SK-N-SH treated with all-trans-retinoic acid at 6 μM for 48 hours (cell line): Measurements from ENCODE around the gene PLD3.

Experiments
- ATAC-seq: fragments of 200-7000 bp; cut with Tn5 transposase; 3 replicates; pipeline ENCODE4 v1.9.1; 2020; ENCODE audit warnings: mild to moderate bottlenecking, moderate library complexity
- ARNTL ChIP-seq: fragments of 450-650 bp; formaldehyde crosslinking; IDR thresholded peaks from 2 replicates; pipeline ENCODE4 v1.5.0; 2020; ENCODE audit warnings: low read depth, mild to moderate bottlenecking, moderate library complexity, borderline replicate concordance
- BACH2 ChIP-seq: fragments of 250-450 bp; sonication (Bioruptor Pico); IDR thresholded peaks from 2 replicates; pipeline ENCODE4 v1.9.0; 2021; ENCODE audit warnings: mild to moderate bottlenecking, borderline replicate concordance
- CSDC2 ChIP-seq: fragments of 250-450 bp; sonication (Bioruptor Pico); IDR thresholded peaks from 2 replicates; pipeline ENCODE4 v1.5.0; 2020; ENCODE audit warnings: mild to moderate bottlenecking, moderate library complexity
- ESRRG ChIP-seq: fragments of 250-450 bp; sonication (Bioruptor Pico); IDR thresholded peaks from 2 replicates; pipeline ENCODE4 v1.6.1; 2021; ENCODE audit warnings: mild to moderate bottlenecking
- GLIS3 ChIP-seq: fragments of 250-450 bp; sonication (Bioruptor Pico); IDR thresholded peaks from 2 replicates; pipeline ENCODE4 v1.5.0; 2020; ENCODE audit warnings: mild to moderate bottlenecking, moderate library complexity
- ISL1 ChIP-seq: fragments of 250-450 bp; sonication (Bioruptor Pico); IDR thresholded peaks from 2 replicates; pipeline ENCODE4 v2.1.2; 2022; ENCODE audit warnings: mild to moderate bottlenecking, moderate library complexity
- OSR1 ChIP-seq: fragments of 250-450 bp; sonication (Bioruptor Pico); IDR thresholded peaks from 2 replicates; pipeline ENCODE4 v1.8.0; 2022; ENCODE audit warnings: moderate library complexity, mild to moderate bottlenecking, inconsistent platforms
- PPARA ChIP-seq: fragments of 250-450 bp; sonication (Bioruptor Pico); IDR thresholded peaks from 2 replicates; pipeline ENCODE4 v1.5.0; 2020; ENCODE audit warnings: mild to moderate bottlenecking, borderline replicate concordance
- SNAI2 ChIP-seq: fragments of 250-450 bp; sonication (Bioruptor Pico); IDR thresholded peaks from 2 replicates; pipeline ENCODE4 v1.5.0; 2020; ENCODE audit warnings: mild to moderate bottlenecking, moderate library complexity
- TCF4 ChIP-seq: fragments of 250-450 bp; sonication (Bioruptor Pico); IDR thresholded peaks from 2 replicates; pipeline ENCODE4 v1.8.0; 2021; ENCODE audit warnings: mild to moderate bottlenecking, moderate library complexity, borderline replicate concordance
- ZC3H10 ChIP-seq: fragments of 250-450 bp; sonication (Bioruptor Pico); IDR thresholded peaks from 2 replicates; pipeline ENCODE4 v1.5.1; 2021; ENCODE audit warnings: mild to moderate bottlenecking, moderate library complexity
- ZFP3 ChIP-seq: fragments of 250-450 bp; sonication (Bioruptor Pico); IDR thresholded peaks from 2 replicates; pipeline ENCODE4 v1.5.0; 2020; ENCODE audit warnings: mild to moderate bottlenecking, moderate library complexity
- ZFP30 ChIP-seq: fragments of 450-650 bp; formaldehyde crosslinking; IDR thresholded peaks from 2 replicates; pipeline ENCODE4 v1.5.0; 2022; ENCODE audit warnings: mild to moderate bottlenecking, moderate library complexity
- ZNF565 ChIP-seq: fragments of 450-650 bp; formaldehyde crosslinking; conservative IDR thresholded peaks from 2 replicates; pipeline ENCODE4 v1.5.0; 2020; ENCODE audit warnings: low read depth, mild to moderate bottlenecking, moderate library complexity
- ZNF70 ChIP-seq: fragments of 450-650 bp; formaldehyde crosslinking; IDR thresholded peaks from 2 replicates; pipeline ENCODE4 v1.5.0; 2020; ENCODE audit warnings: mild to moderate bottlenecking, moderate library complexity
- ZNF8 ChIP-seq: fragments of 450-650 bp; formaldehyde crosslinking; IDR thresholded peaks from 2 replicates; pipeline ENCODE4 v1.5.0; 2020; ENCODE audit warnings: mild to moderate bottlenecking, moderate library complexity
- TF ChIP-seq, protein P1 (sequence below): fragments of 250-450 bp; sonication (Bioruptor Pico); IDR thresholded peaks from 2 replicates; pipeline ENCODE4 v1.5.1; 2020; ENCODE audit warnings: low read depth, mild to moderate bottlenecking, moderate library complexity
- TF ChIP-seq, protein P2 (sequence below): fragments of 250-450 bp; sonication (Bioruptor Pico); IDR thresholded peaks from 2 replicates; pipeline ENCODE4 v1.8.0; 2020; ENCODE audit warnings: mild to moderate bottlenecking, moderate library complexity, borderline replicate concordance
- TF ChIP-seq, protein P3 (sequence below): fragments of 250-450 bp; sonication (Bioruptor Pico); IDR thresholded peaks from 2 replicates; pipeline ENCODE4 v1.5.0; 2020; ENCODE audit warnings: mild to moderate bottlenecking, moderate library complexity
- TF ChIP-seq, protein P4 (sequence below): fragments of 250-450 bp; sonication (Bioruptor Pico); IDR thresholded peaks from 2 replicates; pipeline ENCODE4 v1.8.0; 2021; ENCODE audit warnings: low read depth, mild to moderate bottlenecking, moderate library complexity, borderline replicate concordance

PLD3 gene

DNA sequence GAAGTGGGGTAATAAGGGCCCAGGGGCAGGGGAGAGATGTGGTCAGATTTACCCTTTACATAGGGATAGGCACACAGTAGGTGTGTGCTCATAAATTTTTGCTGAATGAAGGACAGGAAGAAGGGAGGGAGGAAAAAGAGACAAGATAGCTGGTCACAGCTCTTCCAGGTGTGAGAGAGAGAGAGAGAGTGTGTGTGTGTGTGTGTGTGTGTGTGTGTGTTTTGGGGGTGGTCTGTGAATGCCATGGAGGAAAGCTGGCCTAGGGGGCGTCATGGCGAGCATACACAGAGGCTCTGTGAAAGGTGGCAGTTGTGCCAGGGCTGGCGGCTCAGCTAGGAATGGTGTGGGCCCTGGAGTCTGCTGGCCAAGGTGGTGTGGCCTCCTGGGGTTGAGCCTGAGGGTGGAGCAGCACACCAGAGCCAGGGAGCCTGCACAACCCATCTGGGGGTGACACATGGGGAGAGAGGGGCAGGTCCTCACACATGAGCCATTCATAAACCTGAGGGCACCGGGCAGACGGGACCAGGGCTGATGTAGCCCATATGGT lies 70.6 kb downstream of the PLD3 start:
- ATAC-seq, result no peak

DNA sequence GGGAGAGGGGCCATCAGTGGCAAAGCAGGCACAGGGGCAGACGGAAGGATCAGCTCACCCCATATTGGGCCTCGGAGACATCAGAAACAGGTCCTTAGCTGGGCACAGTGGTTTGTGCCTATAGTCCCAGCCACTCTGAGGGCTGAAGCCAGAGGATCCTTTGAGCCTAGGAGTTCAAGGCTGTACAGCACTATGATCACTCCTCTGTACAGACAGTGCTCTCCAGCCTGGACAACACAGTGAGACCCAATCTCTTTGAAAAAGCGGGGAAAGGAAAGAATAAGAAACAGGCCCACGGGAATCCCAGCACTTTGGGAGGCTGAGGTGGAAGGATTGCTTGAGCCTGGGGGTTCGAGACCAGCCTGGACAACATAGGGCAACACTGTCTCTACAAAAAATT lies 71.3 kb downstream of the PLD3 start:
- ATAC-seq, result no peak
- no peak for TF ChIP-seq GLIS3 (CRISPR knock-in tag)
- TF ChIP-seq ESRRG (CRISPR knock-in tag), result no peak
- no peak for TF ChIP-seq TCF4 (CRISPR knock-in tag)
- TF ChIP-seq ZNF565 (CRISPR knock-in tag), result no peak
- no peak for TF ChIP-seq ZC3H10 (CRISPR knock-in tag)
- TF ChIP-seq, protein P1, sequence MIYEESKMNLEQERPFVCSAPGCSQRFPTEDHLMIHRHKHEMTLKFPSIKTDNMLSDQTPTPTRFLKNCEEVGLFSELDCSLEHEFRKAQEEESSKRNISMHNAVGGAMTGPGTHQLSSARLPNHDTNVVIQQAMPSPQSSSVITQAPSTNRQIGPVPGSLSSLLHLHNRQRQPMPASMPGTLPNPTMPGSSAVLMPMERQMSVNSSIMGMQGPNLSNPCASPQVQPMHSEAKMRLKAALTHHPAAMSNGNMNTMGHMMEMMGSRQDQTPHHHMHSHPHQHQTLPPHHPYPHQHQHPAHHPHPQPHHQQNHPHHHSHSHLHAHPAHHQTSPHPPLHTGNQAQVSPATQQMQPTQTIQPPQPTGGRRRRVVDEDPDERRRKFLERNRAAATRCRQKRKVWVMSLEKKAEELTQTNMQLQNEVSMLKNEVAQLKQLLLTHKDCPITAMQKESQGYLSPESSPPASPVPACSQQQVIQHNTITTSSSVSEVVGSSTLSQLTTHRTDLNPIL (CRISPR knock-in tag), result no peak
- TF ChIP-seq, protein P2, sequence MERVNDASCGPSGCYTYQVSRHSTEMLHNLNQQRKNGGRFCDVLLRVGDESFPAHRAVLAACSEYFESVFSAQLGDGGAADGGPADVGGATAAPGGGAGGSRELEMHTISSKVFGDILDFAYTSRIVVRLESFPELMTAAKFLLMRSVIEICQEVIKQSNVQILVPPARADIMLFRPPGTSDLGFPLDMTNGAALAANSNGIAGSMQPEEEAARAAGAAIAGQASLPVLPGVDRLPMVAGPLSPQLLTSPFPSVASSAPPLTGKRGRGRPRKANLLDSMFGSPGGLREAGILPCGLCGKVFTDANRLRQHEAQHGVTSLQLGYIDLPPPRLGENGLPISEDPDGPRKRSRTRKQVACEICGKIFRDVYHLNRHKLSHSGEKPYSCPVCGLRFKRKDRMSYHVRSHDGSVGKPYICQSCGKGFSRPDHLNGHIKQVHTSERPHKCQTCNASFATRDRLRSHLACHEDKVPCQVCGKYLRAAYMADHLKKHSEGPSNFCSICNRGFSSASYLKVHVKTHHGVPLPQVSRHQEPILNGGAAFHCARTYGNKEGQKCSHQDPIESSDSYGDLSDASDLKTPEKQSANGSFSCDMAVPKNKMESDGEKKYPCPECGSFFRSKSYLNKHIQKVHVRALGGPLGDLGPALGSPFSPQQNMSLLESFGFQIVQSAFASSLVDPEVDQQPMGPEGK (CRISPR knock-in tag), result no peak
- TF ChIP-seq SNAI2 (CRISPR knock-in tag), result no peak
- TF ChIP-seq, protein P3, sequence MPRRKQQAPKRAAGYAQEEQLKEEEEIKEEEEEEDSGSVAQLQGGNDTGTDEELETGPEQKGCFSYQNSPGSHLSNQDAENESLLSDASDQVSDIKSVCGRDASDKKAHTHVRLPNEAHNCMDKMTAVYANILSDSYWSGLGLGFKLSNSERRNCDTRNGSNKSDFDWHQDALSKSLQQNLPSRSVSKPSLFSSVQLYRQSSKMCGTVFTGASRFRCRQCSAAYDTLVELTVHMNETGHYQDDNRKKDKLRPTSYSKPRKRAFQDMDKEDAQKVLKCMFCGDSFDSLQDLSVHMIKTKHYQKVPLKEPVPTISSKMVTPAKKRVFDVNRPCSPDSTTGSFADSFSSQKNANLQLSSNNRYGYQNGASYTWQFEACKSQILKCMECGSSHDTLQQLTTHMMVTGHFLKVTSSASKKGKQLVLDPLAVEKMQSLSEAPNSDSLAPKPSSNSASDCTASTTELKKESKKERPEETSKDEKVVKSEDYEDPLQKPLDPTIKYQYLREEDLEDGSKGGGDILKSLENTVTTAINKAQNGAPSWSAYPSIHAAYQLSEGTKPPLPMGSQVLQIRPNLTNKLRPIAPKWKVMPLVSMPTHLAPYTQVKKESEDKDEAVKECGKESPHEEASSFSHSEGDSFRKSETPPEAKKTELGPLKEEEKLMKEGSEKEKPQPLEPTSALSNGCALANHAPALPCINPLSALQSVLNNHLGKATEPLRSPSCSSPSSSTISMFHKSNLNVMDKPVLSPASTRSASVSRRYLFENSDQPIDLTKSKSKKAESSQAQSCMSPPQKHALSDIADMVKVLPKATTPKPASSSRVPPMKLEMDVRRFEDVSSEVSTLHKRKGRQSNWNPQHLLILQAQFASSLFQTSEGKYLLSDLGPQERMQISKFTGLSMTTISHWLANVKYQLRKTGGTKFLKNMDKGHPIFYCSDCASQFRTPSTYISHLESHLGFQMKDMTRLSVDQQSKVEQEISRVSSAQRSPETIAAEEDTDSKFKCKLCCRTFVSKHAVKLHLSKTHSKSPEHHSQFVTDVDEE (CRISPR knock-in tag), result no peak
- TF ChIP-seq ARNTL, result no peak

More for the DNA sequence above, 70.6 kb downstream of the PLD3 start:
- no peak for TF ChIP-seq ISL1 (CRISPR knock-in tag)
- TF ChIP-seq BACH2 (CRISPR knock-in tag), result no peak
- TF ChIP-seq, protein P2 (CRISPR knock-in tag), result no peak
- no peak for TF ChIP-seq ZNF8 (CRISPR knock-in tag)
- TF ChIP-seq OSR1, result no peak
- no peak for TF ChIP-seq ZFP30
- TF ChIP-seq ZC3H10 (CRISPR knock-in tag), result no peak
- no peak for TF ChIP-seq GLIS3 (CRISPR knock-in tag)
- TF ChIP-seq ZNF70, result no peak
- TF ChIP-seq CSDC2, result no peak
- TF ChIP-seq, protein P1 (CRISPR knock-in tag), result no peak
- TF ChIP-seq, all 23 proteins: peak for 0

DNA sequence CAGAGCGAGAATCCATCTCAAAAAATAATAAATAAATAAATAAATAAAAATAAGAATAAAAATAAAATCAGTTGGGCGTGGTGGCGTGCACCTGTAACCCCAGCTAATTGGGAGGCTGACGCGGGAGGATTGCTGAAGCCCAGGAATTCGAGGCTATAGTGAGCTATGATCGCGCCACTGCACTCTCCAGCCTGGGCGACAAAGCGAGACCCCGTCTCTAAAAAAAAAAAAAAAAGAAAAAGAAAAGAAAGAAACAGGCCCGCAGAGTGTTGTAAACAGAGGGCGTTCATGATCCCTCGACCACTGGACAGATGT lies 71.9 kb downstream of the PLD3 start:
- ATAC-seq, result no peak
- TF ChIP-seq ISL1 (CRISPR knock-in tag) (no peak), ZC3H10 (CRISPR knock-in tag) (no peak), TCF4 (CRISPR knock-in tag) (no peak), GLIS3 (CRISPR knock-in tag) (no peak), PPARA (CRISPR knock-in tag) (no peak), ZNF565 (CRISPR knock-in tag) (no peak), ARNTL (no peak), ZFP30 (no peak), BACH2 (CRISPR knock-in tag) (no peak), ZNF8 (CRISPR knock-in tag) (no peak), ZNF70 (no peak), ZFP3 (no peak)
- TF ChIP-seq, protein P3 (CRISPR knock-in tag), result no peak
- TF ChIP-seq, protein P2 (CRISPR knock-in tag), result no peak
- TF ChIP-seq, protein P4, sequence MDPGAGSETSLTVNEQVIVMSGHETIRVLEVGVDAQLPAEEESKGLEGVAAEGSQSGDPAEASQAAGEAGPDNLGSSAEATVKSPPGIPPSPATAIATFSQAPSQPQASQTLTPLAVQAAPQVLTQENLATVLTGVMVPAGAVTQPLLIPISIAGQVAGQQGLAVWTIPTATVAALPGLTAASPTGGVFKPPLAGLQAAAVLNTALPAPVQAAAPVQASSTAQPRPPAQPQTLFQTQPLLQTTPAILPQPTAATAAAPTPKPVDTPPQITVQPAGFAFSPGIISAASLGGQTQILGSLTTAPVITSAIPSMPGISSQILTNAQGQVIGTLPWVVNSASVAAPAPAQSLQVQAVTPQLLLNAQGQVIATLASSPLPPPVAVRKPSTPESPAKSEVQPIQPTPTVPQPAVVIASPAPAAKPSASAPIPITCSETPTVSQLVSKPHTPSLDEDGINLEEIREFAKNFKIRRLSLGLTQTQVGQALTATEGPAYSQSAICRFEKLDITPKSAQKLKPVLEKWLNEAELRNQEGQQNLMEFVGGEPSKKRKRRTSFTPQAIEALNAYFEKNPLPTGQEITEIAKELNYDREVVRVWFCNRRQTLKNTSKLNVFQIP (CRISPR knock-in tag), result no peak
